GM19025 (cell line): ENCODE measurements around the gene XXYLT1.

Experiments used
- ATAC-seq: cut with Tn5 transposase; IDR thresholded peaks from one replicate; pipeline ENCODE4 v1.9.1; 2021; ENCODE audit warnings: mild to moderate bottlenecking, low read depth, moderate library complexity; ENCODE audit not compliant: unreplicated experiment

The XXYLT1 gene

GRCh38 chr3:195020185-195020584 is 250.8 kb downstream of the XXYLT1 start:
- ATAC-seq = no peak

GRCh38 chr3:195019335-195019734 is 251.6 kb downstream of the XXYLT1 start:
- ATAC-seq = no peak
